HepG2 (cell line): ENCODE measurements around the gene PREX1. TPM values are rescaled to one million over a fixed set of nuclear protein-coding genes. Genes with fewer than 3 reads are reported as not detected.

Source experiments
- ATAC-seq: fragments of 200-7000 bp; cut with Tn5 transposase; 3 replicates; pipeline ENCODE4 v1.9.1; 2020; ENCODE audit warnings: mild to moderate bottlenecking, moderate library complexity
- BruUV-seq: library from RNA; stranded (reverse); fragments of 400-500 nt; replicated peaks from 2 replicates; lab custom pipeline; 2021; lab: Mats Ljungman, UMichigan
- CTCF ChIA-PET: fragments of 300-600 bp; formaldehyde crosslinking; extraction: SDS; loops from one replicate; lab custom pipeline; 2021; ENCODE audit warnings: low total read pairs, inconsistent platforms, low intra/inter-chr PET ratio; lab: Yijun Ruan, JAX
- POLR2A ChIA-PET: fragments of 350-600 bp; sonication (Branson Sonifier 250); formaldehyde crosslinking; loops from one replicate; lab custom pipeline; 2020; ENCODE audit warnings: antibody characterized with exemption, inconsistent platforms; lab: Yijun Ruan, JAX
- DNase-seq: peaks from one replicate; pipeline ENCODE4 v3.0.0-alpha.2; 2015; ENCODE audit warnings: low spot score
- FAIRE-seq: peaks from 3 replicates; lab custom pipeline; 2011; peaks lifted over from hg19 to GRCh38; lab: Jason Lieb, UNC
- H2AFZ ChIP-seq: one replicate; pipeline ENCODE4 v1.6.1; 2011; ENCODE audit warnings: low read length, inconsistent platforms
- H3K27ac ChIP-seq: fragments of 300-600 bp; 3 replicates; pipeline ENCODE4 v1.8.0; 2011; ENCODE audit warnings: mixed run types, mild to moderate bottlenecking, mixed read lengths, low read length, inconsistent platforms; ENCODE audit not compliant: insufficient read depth; ENCODE audit errors: extremely low read length
- H3K27me3 ChIP-seq, 2 experiments: fragments of 200-600 bp in 1 of 2; 2 replicates in 1 of 2; 3 replicates in 1 of 2; pipeline versions ENCODE4 v1.6.0 to v1.8.0; 2011; ENCODE audit warnings: low read length in 2 of 2, mild to moderate bottlenecking in 2 of 2, moderate library complexity in 2 of 2, inconsistent platforms in 1 of 2; ENCODE audit not compliant: insufficient read depth in 2 of 2, control insufficient read depth in 1 of 2
- H3K36me3 ChIP-seq, 2 experiments: fragments of 200-600 bp in 1 of 2; replicated peaks in 1 of 2; 2 replicates in 1 of 2; 3 replicates in 1 of 2; pipeline versions ENCODE4 v1.5.1 to v1.8.0; 2011; ENCODE audit warnings: low read length in 2 of 2, inconsistent platforms in 1 of 2; ENCODE audit not compliant: insufficient read depth in 2 of 2, control insufficient read depth in 1 of 2
- H3K4me1 ChIP-seq: 2 replicates; pipeline ENCODE4 v1.5.1; 2012; ENCODE audit warnings: low read length, inconsistent platforms; ENCODE audit not compliant: insufficient read depth
- H3K4me2 ChIP-seq: 2 replicates; pipeline ENCODE4 v1.6.0; 2011; ENCODE audit warnings: low read depth, low read length, inconsistent platforms
- H3K4me3 ChIP-seq, 3 experiments: fragments of 200-600 bp in 1 of 3; sonication (generic), shearing (Covaris generic) in 1 of 3; replicated peaks in 1 of 3; 2 replicates each; pipeline ENCODE4 v1.5.1; 2011 to 2016; ENCODE audit warnings: low read length in 3 of 3, inconsistent platforms in 2 of 3, low read depth in 2 of 3, mild to moderate bottlenecking in 2 of 3, control low read depth in 1 of 3, mixed read lengths in 1 of 3; ENCODE audit not compliant: insufficient read depth in 1 of 3
- H3K79me2 ChIP-seq: one replicate; pipeline ENCODE4 v1.6.1; 2011; ENCODE audit warnings: low read length, inconsistent platforms; ENCODE audit not compliant: insufficient read depth
- H3K9ac ChIP-seq: 2 replicates; pipeline ENCODE4 v1.6.0; 2011; ENCODE audit warnings: mild to moderate bottlenecking, low read depth, low read length, inconsistent platforms; ENCODE audit not compliant: insufficient read depth
- H3K9me3 ChIP-seq: 2 replicates; pipeline ENCODE4 v1.5.1; 2012; ENCODE audit warnings: mild to moderate bottlenecking, low read length
- H4K20me1 ChIP-seq: 2 replicates; pipeline ENCODE4 v1.6.0; 2011; ENCODE audit warnings: inconsistent platforms, mild to moderate bottlenecking, low read length, moderate library complexity; ENCODE audit not compliant: insufficient read depth
- ATF3 ChIP-seq: sonication (generic); formaldehyde crosslinking; IDR thresholded peaks from 2 replicates; pipeline ENCODE4 v1.4.0; 2020; ENCODE audit warnings: missing genetic modification reagents
- DRAP1 ChIP-seq: IDR thresholded peaks from 2 replicates; pipeline ENCODE4 v1.6.1; 2016; ENCODE audit warnings: missing genetic modification reagents, missing compliant biosample characterization
- GATA4 ChIP-seq: sonication (generic); IDR thresholded peaks from 2 replicates; pipeline ENCODE4 v1.6.1; 2016; ENCODE audit warnings: antibody characterized with exemption, low read depth, borderline replicate concordance
- NFKB2 ChIP-seq: sonication (generic); formaldehyde crosslinking; IDR thresholded peaks from 2 replicates; pipeline ENCODE4 v1.4.0; 2020; ENCODE audit warnings: missing genetic modification reagents, borderline replicate concordance
- ONECUT2 ChIP-seq: sonication (generic); formaldehyde crosslinking; IDR thresholded peaks from 2 replicates; pipeline ENCODE4 v1.4.0; 2020; ENCODE audit warnings: missing genetic modification reagents
- PHF5A ChIP-seq: IDR thresholded peaks from one replicate; pipeline ENCODE4 v1.6.1; 2018; ENCODE audit warnings: low read depth, missing genetic modification reagents; ENCODE audit not compliant: unreplicated experiment
- SP5 ChIP-seq: IDR thresholded peaks from 2 replicates; pipeline ENCODE4 v1.6.1; 2016; ENCODE audit warnings: low read depth, borderline replicate concordance
- ZBTB39 ChIP-seq: sonication (generic); formaldehyde crosslinking; IDR thresholded peaks from 2 replicates; pipeline ENCODE4 v1.5.0; 2020; ENCODE audit warnings: missing genetic modification reagents
- ZBTB42 ChIP-seq: sonication (generic); formaldehyde crosslinking; IDR thresholded peaks from 2 replicates; pipeline ENCODE4 v1.5.0; 2020; ENCODE audit warnings: mild to moderate bottlenecking, missing genetic modification reagents
- ZNF329 ChIP-seq: sonication (generic); formaldehyde crosslinking; IDR thresholded peaks from 2 replicates; pipeline ENCODE4 v1.9.0; 2021; ENCODE audit warnings: low read depth, mild to moderate bottlenecking, missing genetic modification reagents
- ZNF382 ChIP-seq: sonication (generic); formaldehyde crosslinking; IDR thresholded peaks from 2 replicates; pipeline ENCODE4 v1.5.0; 2020; ENCODE audit warnings: missing genetic modification reagents, mild to moderate bottlenecking, borderline replicate concordance
- ZNF562 ChIP-seq: sonication (generic); formaldehyde crosslinking; IDR thresholded peaks from 2 replicates; pipeline ENCODE4 v1.8.0; 2022; ENCODE audit warnings: missing genetic modification reagents, borderline replicate concordance
- ZNF574 ChIP-seq: sonication (generic); formaldehyde crosslinking; IDR thresholded peaks from 2 replicates; pipeline ENCODE4 v1.4.0; 2020; ENCODE audit warnings: missing genetic modification reagents
- ZNF629 ChIP-seq: sonication (generic); formaldehyde crosslinking; conservative IDR thresholded peaks from 2 replicates; pipeline ENCODE4 v1.5.0; 2020; ENCODE audit warnings: missing genetic modification reagents
- ZNF710 ChIP-seq: sonication (generic); formaldehyde crosslinking; IDR thresholded peaks from 2 replicates; pipeline ENCODE4 v1.5.0; 2020; ENCODE audit warnings: mild to moderate bottlenecking, missing genetic modification reagents, borderline replicate concordance
- ZSCAN25 ChIP-seq: sonication (generic); formaldehyde crosslinking; IDR thresholded peaks from 2 replicates; pipeline ENCODE4 v1.8.0; 2022; ENCODE audit warnings: mild to moderate bottlenecking, missing genetic modification reagents
- WGBS: methylation state at CpG from one replicate; pipeline ENCODE4 v1.1.6; 2017; ENCODE audit warnings: low lambda C conversion rate; 5-methylcytosine and 5-hydroxymethylcytosine counted together
- in situ Hi-C: cut with HindIII; loops from 2 replicates; pipeline ENCODE4 v1.10.0; 2017; ENCODE audit warnings: low pct_unique_long_range_greater_than_20kb; ENCODE audit not compliant: extremely low pct_ligation_motif_present
- intact Hi-C: fragments of 100-400 bp; cut with micrococcal nuclease; formaldehyde crosslinking; loops from one replicate; pipeline ENCODE4 v1.10.0; 2022; ENCODE audit not compliant: unreplicated experiment
- polyA plus RNA-seq, 8 experiments: library from polyadenylated mRNA; depleted of rRNA in 3 of 8; stranded (reverse) in 7 of 8; unstranded in 1 of 8; fragments of >200 nt; fragmentation: Illumina TruSeq in 4 of 8; extraction: Trizol in 4 of 8; gene quantifications; 2 replicates each; pipeline versions ENCODE4 v1.2.1 to v1.2.3, GENCODE V29; 2011 to 2016; ENCODE audit warnings: low read depth in 4 of 8, missing spikeins in 1 of 8, mixed read lengths in 1 of 8; ENCODE audit not compliant: insufficient read depth in 1 of 8
- total RNA-seq, 5 experiments: library from RNA; depleted of rRNA; stranded (reverse); fragments of >200 nt; fragmentation: Illumina TruSeq; extraction: Trizol; gene quantifications; 2 replicates each; pipeline ENCODE4 v1.2.3, GENCODE V29; 2016; ENCODE audit warnings: low read depth in 1 of 5

PREX1 gene
- total and polyA plus RNA-seq, 2 of the 13 experiments (the other 11 are each of a cell fraction or from before 2014, with no cell fraction given) = 0.02 to 0.04 TPM

GRCh38 chr20:48737434-48738093 is 90.2 kb downstream of the PREX1 start:
- H3K27ac ChIP-seq = no peak overlapping the region
- ChIA-PET CTCF (no interaction called here), POLR2A (no interaction called here)
- 57% methylated on average over 8 of the region's 8 CpGs for WGBS
- in situ Hi-C loops = no loop called here
- H3K9me3 ChIP-seq = no peaks in the 10 kb centered on the region
- no peak for DNase-seq
- no peaks in the 10 kb centered on the region for H3K79me2 ChIP-seq
- BruUV-seq = no TSS peak
- no peaks in the 10 kb centered on the region for H4K20me1 ChIP-seq
- H3K9ac ChIP-seq = no peak overlapping the region
- peak overlapping the region in 1 of 3 experiments; percentile 63; a peak in 2 of 6 replicates for H3K4me3 ChIP-seq
- no peaks in the 10 kb centered on the region for H3K36me3 ChIP-seq
- peaks cover 26% of the 10 kb centered on the region for H3K4me1 ChIP-seq
- FAIRE-seq = peak; percentile 67
- peak overlapping the region; percentile 90 for H3K4me2 ChIP-seq
- no peak overlapping the region for H2AFZ ChIP-seq
- intact Hi-C loops = no loop called here
- no peak for ATAC-seq
- peaks cover 3 to 16% of the 10 kb centered on the region in 2 experiments; a peak in 3 of 5 replicates for H3K27me3 ChIP-seq
- TF ChIP-seq ATF3 (no peak), ZNF574 (CRISPR knock-in tag) (no peak), ZNF562 (CRISPR knock-in tag) (no peak), ZSCAN25 (CRISPR knock-in tag) (0 out of 2 replicates have a peak, but pooled peaks have one; percentile 10), GATA4 (no peak), ZNF329 (CRISPR knock-in tag) (peak; percentile 99), ZNF629 (CRISPR knock-in tag) (no peak), PHF5A (CRISPR knock-in tag) (no peak), DRAP1 (CRISPR knock-in tag) (0 out of 2 replicates have a peak, but pooled peaks have one; percentile 19), SP5 (CRISPR knock-in tag) (no peak), ZNF710 (CRISPR knock-in tag) (no peak), NFKB2 (CRISPR knock-in tag) (0 out of 2 replicates have a peak, but pooled peaks have one; percentile 14), ZBTB39 (CRISPR knock-in tag) (no peak), ZBTB42 (CRISPR knock-in tag) (0 out of 2 replicates have a peak, but pooled peaks have one; percentile 1), ONECUT2 (CRISPR knock-in tag) (no peak), ZNF382 (CRISPR knock-in tag) (no peak)
